Cerebellar nuclear complex (tissue), 1 donor: ENCODE measurements around the gene AMZ1.

Source experiments
- DNase-seq, 2 experiments: peaks; one replicate each; lab custom pipeline; 2025; lab: John Stamatoyannopoulos, UW

The AMZ1 gene

DNA sequence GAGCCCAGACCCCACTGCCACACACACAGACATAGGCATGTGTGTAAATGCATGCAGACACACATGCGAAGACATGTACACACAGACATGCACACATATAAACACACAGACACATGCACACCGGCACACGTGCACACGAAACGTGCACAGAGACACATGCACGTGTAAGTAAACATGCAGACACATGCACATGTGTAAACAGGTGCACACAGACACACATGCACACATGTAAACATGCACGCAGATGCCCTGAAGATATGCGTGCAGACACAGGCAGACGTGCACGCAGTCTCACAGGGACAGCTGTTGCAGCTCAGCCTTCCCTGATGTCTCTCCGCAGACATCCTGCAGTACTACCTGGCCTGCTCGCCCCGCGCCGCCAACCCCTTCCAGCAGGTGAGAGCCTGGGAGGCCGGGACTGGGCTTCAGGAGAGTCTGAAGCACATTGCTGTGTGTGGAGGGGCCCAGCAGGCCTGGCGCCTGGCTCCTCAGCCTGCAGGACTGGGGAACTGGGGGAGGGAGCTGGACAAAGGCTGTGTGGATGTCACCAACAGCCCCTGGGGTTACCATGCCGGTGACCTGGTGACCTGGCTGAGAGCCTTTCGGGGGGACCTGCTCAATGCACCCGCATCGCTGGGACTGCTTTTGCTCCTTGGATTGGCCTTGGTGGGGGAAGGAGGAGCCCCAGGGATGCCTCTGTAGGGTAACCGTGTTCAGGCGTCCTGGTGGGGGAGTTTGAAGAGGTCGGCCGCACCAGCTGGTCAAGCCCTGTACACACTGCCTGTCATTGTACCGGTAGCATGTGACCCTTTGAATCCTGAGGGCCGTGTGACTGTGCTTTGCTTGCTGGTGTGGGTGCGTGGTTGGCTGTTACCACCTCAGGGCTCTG is 35.9 kb upstream of the AMZ1 start:
- DNase-seq, result no peak

DNA sequence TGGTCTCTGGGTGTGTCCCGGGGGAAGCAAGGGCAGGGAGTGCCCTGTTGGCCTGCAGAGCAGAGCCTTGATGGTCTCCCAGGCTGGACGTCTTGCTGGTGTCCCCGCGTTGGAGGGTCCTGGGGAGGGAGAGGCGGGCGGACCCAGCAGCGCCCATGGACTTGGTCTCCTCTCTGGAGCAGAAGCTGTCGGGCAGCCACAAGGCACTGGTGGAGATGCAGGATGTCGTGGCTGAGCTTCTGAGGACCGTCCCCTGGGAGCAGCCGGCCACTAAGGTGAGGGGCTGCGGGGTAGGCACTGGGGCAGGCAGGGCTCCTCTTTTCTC is 35.3 kb upstream of the AMZ1 start:
- DNase-seq, result no peak

GRCh38 chr7:2654059-2654458 is 33.9 kb upstream of the AMZ1 start:
- no peak for DNase-seq

DNA sequence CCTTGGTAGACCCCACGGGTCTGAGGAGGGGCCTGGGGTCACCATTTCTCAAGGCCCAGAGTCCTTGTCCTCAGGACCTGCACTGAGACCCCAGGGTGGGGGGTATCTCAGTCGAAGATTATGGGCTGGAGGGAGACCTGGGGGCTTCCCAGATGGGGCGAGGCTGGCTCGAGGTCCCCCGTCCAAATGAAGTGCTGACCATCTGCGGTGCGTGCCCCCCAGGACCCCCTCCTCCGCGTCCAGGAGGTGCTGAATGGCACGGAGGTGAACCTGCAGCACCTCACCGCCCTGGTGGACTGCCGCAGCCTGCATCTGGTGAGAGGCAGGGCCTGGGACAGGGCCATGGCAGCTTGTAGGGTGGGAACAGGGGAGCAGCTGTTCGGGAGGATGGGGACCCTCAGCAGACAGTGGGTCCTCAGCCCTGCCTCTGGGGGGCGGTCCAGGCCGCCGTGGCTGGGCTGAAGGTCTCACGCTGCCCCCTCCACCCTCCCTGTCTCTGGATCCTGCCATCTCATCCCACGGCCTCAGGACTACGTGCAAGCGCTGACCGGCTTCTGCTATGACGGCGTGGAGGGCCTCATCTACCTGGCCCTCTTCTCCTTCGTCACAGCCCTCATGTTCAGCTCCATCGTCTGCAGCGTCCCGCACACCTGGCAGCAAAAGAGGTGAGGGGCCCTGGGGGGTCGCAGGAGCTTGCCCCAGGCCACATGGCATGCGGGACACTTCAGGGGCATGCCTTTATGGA is 32.0 kb upstream of the AMZ1 start:
- DNase-seq, result no peak

DNA sequence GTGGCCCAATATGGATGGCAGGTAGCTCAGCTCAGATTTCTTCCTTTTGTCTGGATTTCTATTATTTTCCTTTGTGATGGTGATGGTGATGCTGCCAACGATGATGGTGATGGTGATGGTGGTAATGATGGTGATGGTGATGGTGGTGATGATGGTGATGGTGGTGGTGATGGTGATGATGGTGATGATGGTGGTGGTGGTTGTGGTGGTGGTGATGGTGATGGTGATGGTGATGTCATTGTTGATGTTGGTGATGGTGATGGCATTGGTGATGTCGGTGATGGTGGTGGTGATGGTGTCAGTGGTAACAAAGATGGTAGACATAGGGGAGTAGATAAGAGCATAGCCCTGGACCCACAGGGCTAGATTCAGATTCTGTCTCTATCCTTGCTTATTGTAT is 30.8 kb upstream of the AMZ1 start:
- DNase-seq, result no peak

- DNase-seq, result no peak
These were observed 29.9 kb upstream of the AMZ1 start for GRCh38 chr7:2657920-2658671.

DNA sequence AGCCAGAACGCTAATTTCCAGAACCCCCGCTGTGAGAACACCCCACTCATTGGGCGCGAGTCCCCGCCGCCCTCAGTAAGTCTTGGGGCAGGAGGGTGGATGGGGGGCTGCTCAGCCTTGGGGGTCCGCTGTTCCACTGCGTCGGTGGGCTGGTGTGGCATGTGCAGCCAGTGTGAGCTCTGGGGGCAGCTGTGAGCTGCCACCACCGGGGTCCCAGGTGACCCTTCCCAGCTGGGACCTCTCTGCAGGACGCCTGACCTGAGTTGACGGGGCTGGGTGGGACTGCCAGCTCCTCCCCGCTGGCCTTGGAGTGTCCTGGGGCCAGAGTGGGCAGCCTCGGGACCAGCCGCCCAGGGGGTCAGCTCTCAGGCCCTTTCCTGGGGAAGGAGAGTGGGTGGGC is 29.1 kb upstream of the AMZ1 start:
- DNase-seq, result no peak

DNA sequence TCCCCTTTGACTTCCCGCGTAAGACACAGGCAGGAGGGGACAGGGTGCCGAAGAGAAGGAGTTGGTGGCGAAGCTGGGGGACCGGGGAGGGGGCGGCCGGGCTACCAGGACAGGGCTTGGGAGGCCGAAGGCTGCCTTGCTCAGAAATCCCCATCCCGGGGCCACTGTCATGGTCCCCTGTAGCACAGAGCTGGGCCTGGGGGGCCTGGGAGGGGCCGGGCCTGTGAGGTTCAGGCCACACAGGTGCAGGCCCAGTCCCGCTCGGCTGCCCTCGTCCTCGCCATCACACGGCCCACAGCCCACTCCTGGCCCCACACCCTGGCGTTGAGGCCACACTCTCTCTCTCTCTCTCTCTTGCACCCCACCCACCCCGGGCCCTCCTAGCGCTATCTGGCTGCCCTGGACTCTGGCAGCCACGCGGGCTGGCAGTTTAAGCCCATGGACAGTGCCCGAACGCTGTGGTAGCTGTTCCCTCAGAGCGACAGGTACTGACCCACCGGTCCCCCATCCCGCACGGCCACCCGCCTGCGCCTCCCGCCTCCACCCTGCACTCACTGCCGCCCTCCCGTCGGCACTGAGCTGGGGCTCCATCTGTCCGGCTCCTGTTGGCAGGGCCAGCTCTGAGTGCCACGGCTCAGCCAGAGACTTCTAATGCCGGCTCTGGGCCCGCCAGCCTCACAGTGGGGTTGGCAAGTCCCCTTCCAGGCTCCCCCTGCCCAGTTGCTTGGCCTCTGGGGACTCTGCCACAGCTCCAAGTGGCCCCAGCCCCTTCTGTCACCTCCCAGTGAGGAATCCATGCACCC is 28.2 kb upstream of the AMZ1 start:
- DNase-seq, result no peak

GRCh38 chr7:2660359-2661095 is 27.5 kb upstream of the AMZ1 start:
- no peak for DNase-seq

DNA sequence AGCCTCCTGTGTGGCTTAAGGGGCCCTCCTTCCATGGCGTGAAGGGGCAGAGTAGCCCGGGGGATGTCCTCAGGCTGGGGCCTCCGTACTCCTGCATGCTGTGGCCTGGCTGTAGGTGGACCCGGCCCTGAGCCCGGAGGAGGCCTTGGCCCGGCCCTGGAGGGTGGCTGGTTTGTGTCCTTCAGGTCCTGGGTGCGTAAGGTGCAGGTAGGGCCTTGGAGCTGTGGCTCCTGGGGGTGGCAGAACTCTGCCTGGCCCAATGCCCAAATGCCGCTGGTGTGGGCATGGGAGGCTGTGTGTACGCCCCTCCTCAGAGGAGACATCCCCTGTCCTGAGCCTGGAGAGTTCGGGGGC is 26.9 kb upstream of the AMZ1 start:
- no peak for DNase-seq

DNA sequence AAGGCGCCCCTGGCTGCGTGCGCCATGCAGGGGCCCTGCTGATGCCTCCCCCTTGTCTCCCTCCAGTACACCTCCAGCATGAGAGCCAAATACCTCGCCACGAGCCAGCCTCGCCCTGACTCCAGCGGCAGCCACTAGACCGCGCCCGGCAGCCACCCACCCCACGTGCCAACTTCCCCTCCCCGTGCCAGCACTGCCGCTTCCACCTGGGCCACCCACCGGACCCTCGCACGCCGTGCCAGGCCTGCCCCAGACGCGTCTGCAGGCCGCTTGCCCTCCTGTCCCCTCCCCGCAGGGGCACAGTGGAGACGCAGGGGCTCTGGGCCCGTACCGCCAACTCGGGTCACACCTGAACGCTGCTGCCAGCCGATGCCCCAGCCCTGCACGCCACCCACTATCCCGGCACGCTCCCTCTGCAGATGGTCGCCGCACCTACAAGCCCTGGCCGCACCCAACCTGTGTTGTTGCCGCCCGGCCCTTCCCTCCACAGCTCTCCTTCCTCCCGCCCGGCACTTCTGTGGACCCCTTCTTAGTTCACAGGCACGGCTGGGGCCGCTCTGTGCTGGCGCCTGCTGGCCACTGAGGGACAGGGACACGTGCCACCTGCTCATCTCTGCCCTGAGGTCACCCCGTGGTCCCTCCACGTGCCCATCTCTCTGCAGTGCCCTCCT is 26.3 kb upstream of the AMZ1 start:
- no peak for DNase-seq

- no peak for DNase-seq
These were observed 25.5 kb upstream of the AMZ1 start for GRCh38 chr7:2662273-2663120.

DNA sequence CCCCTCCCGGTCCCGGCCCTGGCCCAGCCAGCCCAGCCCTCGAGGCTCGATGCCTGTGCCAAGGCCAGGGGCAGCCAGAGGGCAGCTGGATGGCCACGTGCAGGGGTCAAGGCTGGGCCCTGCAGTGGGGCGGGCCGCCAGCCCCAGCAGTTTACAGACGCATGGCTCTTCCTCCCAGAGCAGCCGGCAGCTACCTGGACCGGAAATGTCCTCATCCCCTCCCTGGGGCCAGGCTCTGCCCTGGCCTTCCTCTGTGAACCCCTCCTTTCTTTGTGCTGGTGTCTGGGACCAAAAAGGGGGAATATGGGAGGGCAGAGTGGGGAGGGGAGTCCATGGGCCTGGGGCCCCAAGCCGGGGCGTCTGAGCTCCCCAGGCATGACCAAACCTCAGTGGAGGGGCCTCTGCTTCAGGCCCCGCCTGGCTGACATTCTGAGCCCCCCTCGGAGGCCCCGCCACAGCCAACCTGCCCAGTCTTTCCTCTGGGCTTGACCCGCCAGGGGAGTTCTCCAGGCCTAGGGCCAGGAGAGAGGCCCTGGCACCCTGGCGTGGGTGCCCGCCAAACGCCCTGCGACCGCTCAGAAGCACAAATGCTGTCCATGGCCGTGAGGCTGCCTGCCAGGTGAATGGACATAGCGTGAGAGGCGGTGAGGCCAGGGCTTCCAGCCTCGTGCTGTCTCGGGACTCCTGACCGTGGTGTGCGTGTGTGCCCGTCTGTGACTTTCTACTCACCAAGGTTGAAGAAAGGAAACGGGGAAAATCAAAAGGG is 24.7 kb upstream of the AMZ1 start:
- DNase-seq, result no peak

DNA sequence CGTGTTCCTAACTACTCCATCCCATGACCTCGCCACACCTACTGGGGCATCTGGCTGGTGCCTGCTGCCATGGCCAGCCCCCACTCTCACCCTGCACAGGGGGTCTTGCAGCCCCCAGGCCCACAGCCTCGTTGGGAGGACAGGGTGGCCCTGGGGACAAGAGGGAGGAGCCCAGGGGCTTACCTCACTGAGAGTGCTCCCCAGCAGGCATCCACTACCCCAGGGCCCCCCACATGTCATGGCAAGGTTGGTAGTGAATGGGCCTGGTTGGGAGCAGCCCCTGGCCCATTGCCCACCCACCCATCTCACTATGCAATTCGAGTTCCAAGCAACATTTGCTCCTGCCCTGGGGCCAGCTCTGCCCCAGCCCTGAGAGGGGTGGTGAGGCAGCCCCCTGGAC is 24.0 kb upstream of the AMZ1 start:
- DNase-seq, result no peak

- DNase-seq, result no peak
These were observed 22.6 kb upstream of the AMZ1 start for GRCh38 chr7:2665359-2665791.

DNA sequence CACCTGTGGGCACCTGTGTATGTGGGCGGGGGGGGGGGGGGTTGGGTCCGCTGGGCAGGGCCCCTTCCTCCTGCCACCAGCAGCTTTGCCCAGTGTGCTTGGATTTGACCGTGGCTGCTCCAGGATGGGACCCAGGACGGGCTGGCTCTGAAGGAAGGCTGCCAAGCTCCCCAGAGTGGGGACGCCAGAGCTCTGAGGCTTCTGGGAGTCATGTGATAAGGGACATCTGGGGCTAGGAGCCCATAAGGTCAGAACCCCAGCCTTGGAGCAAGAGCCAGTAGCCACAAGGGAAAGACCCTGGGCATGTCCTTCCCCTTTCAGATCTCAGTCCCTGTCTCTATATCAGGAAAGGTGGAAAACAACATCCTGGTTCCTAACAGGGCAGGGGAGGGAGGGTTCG is 21.8 kb upstream of the AMZ1 start:
- no peak for DNase-seq

- DNase-seq, result no peak
These were observed 21.3 kb upstream of the AMZ1 start for GRCh38 chr7:2666588-2667250.

- DNase-seq, result no peak
These were observed 20.2 kb upstream of the AMZ1 start for GRCh38 chr7:2667843-2668242.

- DNase-seq, result no peak
These were observed 19.6 kb upstream of the AMZ1 start for GRCh38 chr7:2668401-2668800.
